Keratinocyte (primary cell): Measurements from ENCODE around the gene CYTH1.

Experiments
- CTCF ChIP-seq, 3 experiments: IDR thresholded peaks in 1 of 3; conservative IDR thresholded peaks in 1 of 3; optimal IDR thresholded peaks in 1 of 3; 2 replicates in 2 of 3; 3 replicates in 1 of 3; pipeline versions ENCODE3 to v1.5.1; 2011; ENCODE audit warnings: low read length in 3 of 3, mild to moderate bottlenecking in 3 of 3, moderate library complexity in 2 of 3, control low read depth in 1 of 3, inconsistent platforms in 1 of 3; ENCODE audit not compliant: insufficient read depth in 2 of 3; ENCODE audit errors: extremely low read depth in 1 of 3
- EZH2 ChIP-seq: IDR thresholded peaks from one replicate; pipeline ENCODE4 v1.6.1; 2012; ENCODE audit warnings: inconsistent platforms, mild to moderate bottlenecking, low read length, moderate library complexity

- TF ChIP-seq CTCF (optimal IDR thresholded peaks at IDR 0.05 in 1 of 3, IDR thresholded peaks at IDR 0.05 in 1 of 3, conservative IDR thresholded peaks at IDR 0.05 in 1 of 3; ENCODE audit: extremely low read depth in 1 of 3, insufficient read depth in 2 of 3, low read length in 3 of 3) (no peak), EZH2 (no peak)
Measured at GRCh38 chr17:78655251-78655940, 126.7 kb downstream of the CYTH1 start.
